Osteocyte (in vitro differentiated cells): ENCODE data around the gene CHFR. TPM values are rescaled to one million over a fixed set of nuclear protein-coding genes. Genes with fewer than 3 reads are reported as not detected.
A peak's percentile ranks its signal among the peaks of the same experiment; 100 is the strongest.

ENCODE experiments used
- DNase-seq: peaks from one replicate; pipeline ENCODE4 v3.0.0; 2021; ENCODE audit warnings: mixed read lengths; ENCODE audit not compliant: unreplicated experiment; ENCODE audit errors: extremely low spot score
- H3K27ac Mint-ChIP-seq: one replicate; pipeline ENCODE4 v1.8.0; 2021; ENCODE audit warnings: mild to moderate bottlenecking, mixed read lengths; ENCODE audit not compliant: unreplicated experiment
- H3K27me3 Mint-ChIP-seq: one replicate; pipeline ENCODE4 v1.8.0; 2021; ENCODE audit warnings: mixed read lengths; ENCODE audit not compliant: unreplicated experiment
- H3K36me3 Mint-ChIP-seq: one replicate; pipeline ENCODE4 v1.8.0; 2021; ENCODE audit warnings: mixed read lengths; ENCODE audit not compliant: unreplicated experiment
- H3K4me1 Mint-ChIP-seq: one replicate; pipeline ENCODE4 v1.8.0; 2021; ENCODE audit warnings: mixed read lengths; ENCODE audit not compliant: unreplicated experiment
- H3K4me3 Mint-ChIP-seq: one replicate; pipeline ENCODE4 v1.8.0; 2021; ENCODE audit warnings: mild to moderate bottlenecking, moderate library complexity, mixed read lengths; ENCODE audit not compliant: unreplicated experiment
- H3K9me3 Mint-ChIP-seq: one replicate; pipeline ENCODE4 v1.8.0; 2021; ENCODE audit warnings: mixed read lengths; ENCODE audit not compliant: unreplicated experiment
- total RNA-seq: library from RNA; stranded (reverse); gene quantifications from 2 replicates; pipeline ENCODE4 v1.2.1, GENCODE V29; 2021
- TF ChIP-seq, protein P1 (sequence below): fragments of 200-600 bp; sonication (generic); IDR thresholded peaks from 2 replicates; pipeline ENCODE4 v1.5.0; 2021; ENCODE audit warnings: antibody characterized with exemption, mild to moderate bottlenecking, moderate library complexity

Gene CHFR
- total RNA-seq, 1 donor from 2014 or later = 58.4 TPM

DNA sequence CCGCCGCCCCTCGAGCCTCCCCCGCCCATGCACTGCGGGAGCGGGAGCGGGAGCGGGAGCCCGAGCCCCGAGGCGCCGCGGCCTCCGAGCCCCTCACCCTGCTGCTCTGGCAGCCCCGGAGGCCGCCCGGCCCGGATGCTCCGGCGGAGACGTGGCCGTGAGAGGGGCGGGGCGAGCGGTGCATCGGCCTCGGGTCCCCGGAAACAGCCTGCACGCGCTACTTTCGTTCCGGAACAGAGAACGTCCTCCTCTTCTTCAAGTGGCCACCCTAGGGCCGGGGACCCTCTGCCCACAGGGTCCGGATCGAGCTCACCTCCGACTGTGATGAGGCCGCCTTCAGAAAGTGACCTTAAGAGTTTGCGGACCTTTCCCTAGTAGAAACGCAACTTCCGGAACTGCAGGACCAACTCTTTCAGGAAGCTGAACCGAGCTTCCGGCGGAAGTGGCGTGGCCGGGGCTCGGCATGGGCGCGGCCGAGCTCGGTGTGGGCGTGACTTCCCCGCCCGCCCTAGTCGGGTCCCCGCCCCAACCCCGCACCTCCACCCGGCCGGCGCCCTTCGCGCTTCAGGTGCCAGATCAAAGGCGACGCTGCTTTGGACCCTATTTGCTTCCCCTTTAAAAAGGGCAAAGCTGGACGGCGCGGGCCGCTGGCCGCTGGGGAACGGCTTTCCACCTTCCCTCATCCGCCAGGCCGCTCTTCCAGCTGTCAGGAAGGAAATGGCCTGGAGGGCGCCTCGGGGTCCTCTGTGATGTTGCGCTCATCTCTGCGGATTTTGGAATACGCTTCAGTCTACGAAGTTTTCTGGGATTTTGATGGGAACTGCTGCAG is 58.5 kb downstream of the CHFR start, which contains the start of gene GOLGA3:
GOLGA3 (minus strand) TSS at position 164 of the 829 bp plus-strand sequence. CDS start 6,741 bp downstream, outside the sequence.
- Mint-ChIP-seq H3K4me1 (peaks cover 31% of the 10 kb centered on the region), H3K4me3 (peak within 1 kb of the TSS; percentile 97), H3K27ac (peak within 1 kb of the TSS; percentile 100), H3K9me3 (no peaks in the 10 kb centered on the region), H3K27me3 (no peaks in the 10 kb centered on the region), H3K36me3 (peaks cover 43% of the 10 kb centered on the region)
- peak; percentile 97 for DNase-seq
- TF ChIP-seq, protein P1, sequence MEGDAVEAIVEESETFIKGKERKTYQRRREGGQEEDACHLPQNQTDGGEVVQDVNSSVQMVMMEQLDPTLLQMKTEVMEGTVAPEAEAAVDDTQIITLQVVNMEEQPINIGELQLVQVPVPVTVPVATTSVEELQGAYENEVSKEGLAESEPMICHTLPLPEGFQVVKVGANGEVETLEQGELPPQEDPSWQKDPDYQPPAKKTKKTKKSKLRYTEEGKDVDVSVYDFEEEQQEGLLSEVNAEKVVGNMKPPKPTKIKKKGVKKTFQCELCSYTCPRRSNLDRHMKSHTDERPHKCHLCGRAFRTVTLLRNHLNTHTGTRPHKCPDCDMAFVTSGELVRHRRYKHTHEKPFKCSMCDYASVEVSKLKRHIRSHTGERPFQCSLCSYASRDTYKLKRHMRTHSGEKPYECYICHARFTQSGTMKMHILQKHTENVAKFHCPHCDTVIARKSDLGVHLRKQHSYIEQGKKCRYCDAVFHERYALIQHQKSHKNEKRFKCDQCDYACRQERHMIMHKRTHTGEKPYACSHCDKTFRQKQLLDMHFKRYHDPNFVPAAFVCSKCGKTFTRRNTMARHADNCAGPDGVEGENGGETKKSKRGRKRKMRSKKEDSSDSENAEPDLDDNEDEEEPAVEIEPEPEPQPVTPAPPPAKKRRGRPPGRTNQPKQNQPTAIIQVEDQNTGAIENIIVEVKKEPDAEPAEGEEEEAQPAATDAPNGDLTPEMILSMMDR = no peak

DNA sequence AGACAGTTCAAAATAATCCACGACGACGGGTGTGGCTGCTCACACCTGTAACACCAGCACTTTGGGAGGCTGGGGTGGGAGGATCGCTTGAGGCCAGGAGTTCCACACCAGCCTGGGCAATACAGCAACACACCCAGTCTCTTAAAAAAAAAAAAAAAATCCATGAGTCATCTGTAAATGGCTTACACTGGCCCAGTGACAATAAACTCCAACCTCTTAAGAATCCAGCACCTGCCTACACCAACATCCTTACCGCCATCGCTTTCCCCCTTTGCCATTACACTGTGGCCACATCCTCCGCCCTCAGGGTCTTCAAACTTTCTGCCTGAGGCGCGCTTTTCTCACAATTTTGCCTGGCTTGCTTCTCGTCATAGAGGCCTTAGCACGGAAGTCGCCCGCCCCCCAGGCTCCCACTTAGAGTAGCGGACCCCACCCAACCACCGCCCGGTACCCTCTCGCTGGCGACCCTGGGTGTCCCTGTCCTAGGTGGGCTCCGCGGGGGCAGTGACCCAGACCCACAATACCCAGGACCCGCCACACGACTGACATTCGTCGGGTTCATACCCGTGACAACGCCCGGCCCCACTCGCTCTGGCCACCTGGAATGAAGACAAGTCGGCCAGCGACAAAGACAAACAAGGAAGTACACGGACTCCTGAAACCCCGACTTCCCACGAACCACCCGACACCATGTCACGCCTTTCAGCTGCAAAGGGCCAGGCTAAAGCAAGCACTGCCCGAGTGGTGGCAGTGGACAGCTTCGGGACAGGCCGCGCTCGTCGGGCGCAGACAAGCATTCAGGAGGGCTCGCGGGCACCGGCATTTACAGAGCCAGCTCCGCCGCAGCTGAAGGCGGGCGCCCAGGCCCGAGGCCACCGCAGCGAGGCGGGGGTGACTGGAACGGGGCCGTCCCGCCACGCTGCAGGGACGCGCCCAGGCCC is 59.4 kb downstream of the CHFR start:
- peaks cover 31% of the 10 kb centered on the region for H3K4me1 Mint-ChIP-seq
- DNase-seq = no peak
- H3K27me3 Mint-ChIP-seq = no peaks in the 10 kb centered on the region
- H3K27ac Mint-ChIP-seq = peak overlapping the region; percentile 96
- peaks cover 39% of the 10 kb centered on the region for H3K36me3 Mint-ChIP-seq
- TF ChIP-seq, protein P1 = no peak
- peak overlapping the region; percentile 88 for H3K4me3 Mint-ChIP-seq
- H3K9me3 Mint-ChIP-seq = no peaks in the 10 kb centered on the region

DNA sequence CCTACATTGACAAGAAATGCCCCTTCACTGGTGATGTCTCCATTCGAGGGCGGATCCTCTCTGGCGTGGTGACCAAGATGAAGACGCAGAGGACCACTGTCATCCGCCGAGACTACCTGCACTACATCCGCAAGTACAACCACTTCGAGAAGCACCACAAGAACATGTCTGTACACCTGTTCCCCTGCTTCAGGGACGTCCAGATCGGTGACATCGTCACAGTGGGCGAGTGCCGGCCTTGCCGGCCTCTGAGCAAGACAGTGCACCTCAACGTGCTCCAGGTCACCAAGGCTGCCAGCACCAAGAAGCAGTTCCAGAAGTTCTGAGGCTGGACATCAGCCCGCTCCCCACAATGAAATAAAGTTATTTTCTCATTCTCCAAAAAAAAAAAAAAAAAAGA is 61.5 kb downstream of the CHFR start:
- Mint-ChIP-seq H3K4me1 (peaks cover 31% of the 10 kb centered on the region), H3K27me3 (no peaks in the 10 kb centered on the region), H3K9me3 (no peaks in the 10 kb centered on the region), H3K4me3 (no peak overlapping the region), H3K27ac (no peak overlapping the region), H3K36me3 (peaks cover 40% of the 10 kb centered on the region)
- DNase-seq = no peak
- TF ChIP-seq, protein P1 = no peak

DNA sequence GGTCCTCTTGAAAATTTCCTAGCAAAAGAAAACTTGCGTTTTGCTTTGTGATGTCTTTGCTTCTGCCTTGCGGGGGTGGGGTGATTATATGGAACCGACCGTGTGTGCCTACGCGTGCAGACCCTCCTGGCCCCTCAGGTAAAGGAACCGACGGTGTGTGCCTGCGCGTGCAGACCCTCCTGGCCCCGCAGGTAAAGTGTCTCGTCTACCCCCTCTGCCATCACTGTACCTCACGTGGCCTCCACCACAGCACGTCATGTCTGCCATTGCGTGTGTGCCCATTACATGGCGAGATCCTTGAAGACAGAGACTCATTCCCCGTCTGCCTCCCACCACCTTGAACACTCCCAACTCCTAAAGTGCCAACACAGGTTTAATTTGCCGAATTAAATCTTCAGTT is 62.3 kb downstream of the CHFR start:
- H3K9me3 Mint-ChIP-seq = no peaks in the 10 kb centered on the region
- DNase-seq = no peak
- peaks cover 45% of the 10 kb centered on the region for H3K36me3 Mint-ChIP-seq
- no peaks in the 10 kb centered on the region for H3K27me3 Mint-ChIP-seq
- TF ChIP-seq, protein P1 = no peak
- no peak overlapping the region for H3K27ac Mint-ChIP-seq
- H3K4me3 Mint-ChIP-seq = no peak overlapping the region
- H3K4me1 Mint-ChIP-seq = peaks cover 31% of the 10 kb centered on the region
